Measurements from ENCODE around the gene CHD1.

- TF ChIP-seq CTCF (conservative IDR thresholded peaks at IDR 0.05), result no peak
- TF ChIP-seq ZFX (IDR thresholded peaks at IDR 0.05), result no peak
These were observed 29.4 kb downstream of the CHD1 start for GRCh38 chr5:98899456-98899855.

Measured in C4-2B (cell line).